ENCODE measurements around the gene TENT4B. TPM values are rescaled to one million over a fixed set of nuclear protein-coding genes. Genes with fewer than 3 reads are reported as not detected.

The TENT4B gene
- total and polyA plus RNA-seq, 4 donors = 4.5 to 13.9 (median 9.8) TPM

DNA sequence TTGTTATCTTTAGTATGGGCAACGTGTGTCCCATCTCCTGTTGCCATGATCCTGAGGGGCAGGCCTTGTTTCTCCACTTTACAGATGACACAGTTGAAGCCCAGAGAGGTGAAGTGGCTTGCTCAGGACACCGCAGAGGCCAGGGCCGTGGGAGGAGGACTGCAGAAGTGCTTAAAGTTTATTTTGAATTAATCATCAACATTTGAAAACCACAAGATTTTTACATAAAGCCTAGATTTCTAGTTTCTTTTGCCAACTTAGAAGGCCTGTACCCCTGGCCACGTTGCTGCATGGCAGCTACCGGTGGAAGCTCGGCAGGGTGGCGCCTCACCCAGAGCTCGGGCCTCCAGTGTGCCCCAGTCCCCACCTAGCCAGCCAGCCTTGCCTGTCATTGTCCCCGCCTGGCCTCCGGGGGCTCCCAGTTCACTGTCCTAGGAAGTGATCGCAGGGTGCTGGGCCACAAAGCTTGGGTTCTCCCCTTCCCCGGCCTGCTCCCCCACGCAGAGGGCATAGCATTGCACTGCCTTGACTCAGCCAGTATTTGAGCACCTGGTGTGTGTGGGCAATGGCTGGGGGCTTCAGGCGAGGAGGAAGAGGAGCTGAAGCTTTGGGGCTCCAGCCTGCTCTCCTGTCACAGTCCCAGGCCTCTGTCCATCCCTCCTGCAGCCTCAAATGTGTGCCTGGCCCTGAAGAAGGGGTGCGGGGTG is 98.4 kb downstream of the TENT4B start:
- no peaks in the 10 kb centered on the region for H3K36me3 ChIP-seq (ENCODE audit: control insufficient read depth in 1 of 2, insufficient read depth in 2 of 2, low read length in 1 of 2)
- peak; percentile 20 for ATAC-seq (ENCODE audit: low FRiP score)
- H3K27me3 ChIP-seq (ENCODE audit: control insufficient read depth in 1 of 2, insufficient read depth in 2 of 2, low read length in 1 of 2) = no peaks in the 10 kb centered on the region
- H3K4me3 ChIP-seq (ENCODE audit: low read length in 2 of 2) = no peak overlapping the region
- intact Hi-C loops (cut with DNase I) = no loop called here
- peak; percentile 57 to 77 for DNase-seq
- H3K27ac ChIP-seq (ENCODE audit: low read depth in 1 of 2, low read length in 2 of 2) = no peak overlapping the region
- H3K9me3 ChIP-seq (ENCODE audit: control insufficient read depth, low read length) = no peaks in the 10 kb centered on the region
- no peaks in the 10 kb centered on the region for H3K4me1 ChIP-seq (ENCODE audit: control insufficient read depth in 1 of 2, insufficient read depth in 2 of 2, low read length in 2 of 2)
- 65 to 69% methylated on average over 15 of the region's 15 CpGs for WGBS, 2 donors

GRCh38 chr16:50252082-50252611 is 99.0 kb downstream of the TENT4B start:
- Histone ChIP-seq H3K27me3 (ENCODE audit: control insufficient read depth in 1 of 2, insufficient read depth in 2 of 2, low read length in 1 of 2) (no peaks in the 10 kb centered on the region), H3K9me3 (ENCODE audit: control insufficient read depth, low read length) (no peaks in the 10 kb centered on the region), H3K27ac (ENCODE audit: low read depth in 1 of 2, low read length in 2 of 2) (no peak overlapping the region), H3K4me3 (ENCODE audit: low read length in 2 of 2) (no peak overlapping the region), H3K36me3 (ENCODE audit: control insufficient read depth in 1 of 2, insufficient read depth in 2 of 2, low read length in 1 of 2) (no peaks in the 10 kb centered on the region), H3K4me1 (ENCODE audit: control insufficient read depth in 1 of 2, insufficient read depth in 2 of 2, low read length in 2 of 2) (no peaks in the 10 kb centered on the region)
- ATAC-seq (ENCODE audit: low FRiP score) = peak; percentile 28
- DNase-seq = peak in 1 of 2 donors; percentile 66
- intact Hi-C loops (cut with DNase I) = no loop called here
- 64 to 65% methylated on average over 9 of the region's 9 CpGs for WGBS, 2 donors

GRCh38 chr16:50252874-50253513 is 99.9 kb downstream of the TENT4B start:
- no peak overlapping the region for H3K4me3 ChIP-seq (ENCODE audit: low read length in 2 of 2)
- H3K9me3 ChIP-seq (ENCODE audit: control insufficient read depth, low read length) = no peaks in the 10 kb centered on the region
- no peaks in the 10 kb centered on the region for H3K27me3 ChIP-seq (ENCODE audit: control insufficient read depth in 1 of 2, insufficient read depth in 2 of 2, low read length in 1 of 2)
- DNase-seq = peak in 1 of 2 donors; percentile 39
- H3K27ac ChIP-seq (ENCODE audit: low read depth in 1 of 2, low read length in 2 of 2) = no peak overlapping the region
- intact Hi-C loops (cut with DNase I) = no loop called here
- WGBS, 2 donors = 77 to 82% methylated on average over 12 of the region's 12 CpGs
- no peak for ATAC-seq (ENCODE audit: low FRiP score)
- H3K4me1 ChIP-seq (ENCODE audit: control insufficient read depth in 1 of 2, insufficient read depth in 2 of 2, low read length in 2 of 2) = no peaks in the 10 kb centered on the region
- no peaks in the 10 kb centered on the region for H3K36me3 ChIP-seq (ENCODE audit: control insufficient read depth in 1 of 2, insufficient read depth in 2 of 2, low read length in 1 of 2)

- intact Hi-C loops (cut with DNase I) = no loop called here
- Histone ChIP-seq H3K4me3 (ENCODE audit: low read length in 2 of 2) (no peak overlapping the region), H3K9me3 (ENCODE audit: control insufficient read depth, low read length) (no peaks in the 10 kb centered on the region), H3K4me1 (ENCODE audit: control insufficient read depth in 1 of 2, insufficient read depth in 2 of 2, low read length in 2 of 2) (no peaks in the 10 kb centered on the region), H3K36me3 (ENCODE audit: control insufficient read depth in 1 of 2, insufficient read depth in 2 of 2, low read length in 1 of 2) (no peaks in the 10 kb centered on the region), H3K27me3 (ENCODE audit: control insufficient read depth in 1 of 2, insufficient read depth in 2 of 2, low read length in 1 of 2) (no peaks in the 10 kb centered on the region), H3K27ac (ENCODE audit: low read depth in 1 of 2, low read length in 2 of 2) (no peak overlapping the region)
- DNase-seq (peak in 1 of 2 donors; percentile 52), ATAC-seq (ENCODE audit: low FRiP score) (no peak)
- WGBS, 2 donors = 94 to 95% methylated on average over 8 of the region's 8 CpGs
Observed at GRCh38 chr16:50253514-50253910, 100.4 kb downstream of the TENT4B start.

DNA sequence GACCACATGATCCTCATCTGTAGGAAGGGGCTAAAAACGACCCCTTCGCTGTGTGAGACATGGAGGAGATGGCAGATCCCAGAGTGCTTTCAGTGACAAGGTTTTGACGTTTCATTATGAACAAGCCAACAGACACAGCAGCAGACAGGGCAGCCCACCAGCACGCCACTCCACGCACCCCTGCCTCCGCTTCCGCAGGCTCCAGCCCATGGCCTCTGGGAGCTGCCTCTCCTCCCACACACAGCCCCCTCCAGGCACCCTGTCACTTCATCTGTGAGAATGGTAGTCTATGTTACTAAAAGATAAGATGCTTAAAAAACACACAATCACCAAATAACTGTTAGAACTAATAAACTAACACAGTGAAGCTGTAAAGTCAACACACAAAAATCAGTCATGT is 101.0 kb downstream of the TENT4B start:
- WGBS, 2 donors = 86 to 94% methylated on average over 7 of the region's 7 CpGs
- H3K4me1 ChIP-seq (ENCODE audit: control insufficient read depth in 1 of 2, insufficient read depth in 2 of 2, low read length in 2 of 2) = no peaks in the 10 kb centered on the region
- H3K9me3 ChIP-seq (ENCODE audit: control insufficient read depth, low read length) = no peaks in the 10 kb centered on the region
- H3K27ac ChIP-seq (ENCODE audit: low read depth in 1 of 2, low read length in 2 of 2) = no peak overlapping the region
- ATAC-seq (ENCODE audit: low FRiP score) (no peak), DNase-seq (no peak)
- intact Hi-C loops (cut with DNase I) = no loop called here
- H3K4me3 ChIP-seq (ENCODE audit: low read length in 2 of 2) = no peak overlapping the region
- H3K36me3 ChIP-seq (ENCODE audit: control insufficient read depth in 1 of 2, insufficient read depth in 2 of 2, low read length in 1 of 2) = no peaks in the 10 kb centered on the region
- no peaks in the 10 kb centered on the region for H3K27me3 ChIP-seq (ENCODE audit: control insufficient read depth in 1 of 2, insufficient read depth in 2 of 2, low read length in 1 of 2)

GRCh38 chr16:50255538-50255937 is 102.4 kb downstream of the TENT4B start:
- 95 to 100% methylated on average over 2 of the region's 2 CpGs for WGBS, 2 donors
- no peaks in the 10 kb centered on the region for H3K9me3 ChIP-seq (ENCODE audit: control insufficient read depth, low read length)
- no peaks in the 10 kb centered on the region for H3K36me3 ChIP-seq (ENCODE audit: control insufficient read depth in 1 of 2, insufficient read depth in 2 of 2, low read length in 1 of 2)
- no peak overlapping the region for H3K4me3 ChIP-seq (ENCODE audit: low read length in 2 of 2)
- no peak overlapping the region for H3K27ac ChIP-seq (ENCODE audit: low read depth in 1 of 2, low read length in 2 of 2)
- DNase-seq (no peak), ATAC-seq (ENCODE audit: low FRiP score) (no peak)
- H3K4me1 ChIP-seq (ENCODE audit: control insufficient read depth in 1 of 2, insufficient read depth in 2 of 2, low read length in 2 of 2) = no peaks in the 10 kb centered on the region
- H3K27me3 ChIP-seq (ENCODE audit: control insufficient read depth in 1 of 2, insufficient read depth in 2 of 2, low read length in 1 of 2) = no peaks in the 10 kb centered on the region
- intact Hi-C loops (cut with DNase I) = no loop called here

DNA sequence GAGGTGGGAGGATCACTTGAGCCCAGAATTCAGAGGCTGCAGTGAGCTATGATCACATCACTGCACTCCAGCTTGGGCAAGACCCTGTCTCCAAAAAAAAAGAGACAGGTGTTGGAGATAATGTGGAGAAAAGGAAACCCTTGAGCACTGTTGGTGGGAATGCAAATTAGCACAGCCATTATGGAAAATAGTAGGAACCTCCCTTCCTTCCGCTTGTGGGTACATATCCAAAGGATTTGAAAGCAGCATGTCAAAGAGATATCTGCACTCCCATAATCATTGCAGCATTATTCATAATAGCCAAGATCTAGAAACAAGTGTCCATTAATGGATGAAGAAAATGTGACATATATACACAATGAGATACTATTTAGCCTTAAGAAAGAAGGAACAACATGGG is 103.5 kb downstream of the TENT4B start:
- Histone ChIP-seq H3K27me3 (ENCODE audit: control insufficient read depth in 1 of 2, insufficient read depth in 2 of 2, low read length in 1 of 2) (no peaks in the 10 kb centered on the region), H3K4me1 (ENCODE audit: control insufficient read depth in 1 of 2, insufficient read depth in 2 of 2, low read length in 2 of 2) (no peaks in the 10 kb centered on the region), H3K4me3 (ENCODE audit: low read length in 2 of 2) (no peak overlapping the region), H3K9me3 (ENCODE audit: control insufficient read depth, low read length) (no peaks in the 10 kb centered on the region), H3K36me3 (ENCODE audit: control insufficient read depth in 1 of 2, insufficient read depth in 2 of 2, low read length in 1 of 2) (no peaks in the 10 kb centered on the region), H3K27ac (ENCODE audit: low read depth in 1 of 2, low read length in 2 of 2) (no peak overlapping the region)
- no peak for DNase-seq
- WGBS, 2 donors = 49 to 52% methylated on average over 1 of the region's 1 CpG
- intact Hi-C loops (cut with DNase I) = no loop called here
- no peak for ATAC-seq (ENCODE audit: low FRiP score)

DNA sequence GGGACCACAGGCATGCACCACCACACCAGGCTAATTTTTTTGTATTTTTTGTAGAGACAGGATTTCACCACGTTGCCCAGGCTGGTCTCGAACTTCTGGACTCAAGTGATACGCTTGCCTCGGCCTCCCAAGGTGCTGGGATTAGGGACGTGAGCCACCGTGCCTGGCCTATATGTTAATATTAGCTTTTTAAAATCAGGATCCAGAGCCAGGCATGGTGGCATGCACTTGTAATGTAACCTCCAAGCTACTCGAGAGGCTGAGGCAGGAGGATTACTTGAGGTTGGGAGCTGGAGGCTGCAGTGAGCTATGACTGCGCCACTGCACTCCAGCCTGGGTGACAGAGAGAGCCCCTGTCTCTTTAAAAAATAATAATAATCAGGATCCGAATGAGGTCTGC is 104.8 kb downstream of the TENT4B start:
- Histone ChIP-seq H3K4me1 (ENCODE audit: control insufficient read depth in 1 of 2, insufficient read depth in 2 of 2, low read length in 2 of 2) (no peaks in the 10 kb centered on the region), H3K27me3 (ENCODE audit: control insufficient read depth in 1 of 2, insufficient read depth in 2 of 2, low read length in 1 of 2) (no peaks in the 10 kb centered on the region), H3K9me3 (ENCODE audit: control insufficient read depth, low read length) (no peaks in the 10 kb centered on the region), H3K27ac (ENCODE audit: low read depth in 1 of 2, low read length in 2 of 2) (no peak overlapping the region), H3K36me3 (ENCODE audit: control insufficient read depth in 1 of 2, insufficient read depth in 2 of 2, low read length in 1 of 2) (no peaks in the 10 kb centered on the region), H3K4me3 (ENCODE audit: low read length in 2 of 2) (no peak overlapping the region)
- peak in 1 of 2 donors; percentile 35 for DNase-seq
- 93 to 94% methylated on average over 9 of the region's 9 CpGs for WGBS, 2 donors
- intact Hi-C loops (cut with DNase I) = no loop called here
- ATAC-seq (ENCODE audit: low FRiP score) = no peak

All from aorta (tissue), 5 donors.